Stimulated activated naive B cell treated with anti-CD40 and anti-IgM and Interleukin-4, amounts not matched to agents 10 μg/mL and 1 μg/mL and 100 μg/mL, for 72 hours (primary cell): Measurements from ENCODE around the gene C4orf51.

Source experiments
- ATAC-seq, 2 donors: fragments of 150-1000 bp; cut with Tn5 transposase; replicated peaks; 2 replicates each; pipeline ENCODE4 v1.10.0; 2021; ENCODE audit warnings: moderate library complexity in 1 of 2
- DNase-seq: peaks from one replicate; pipeline ENCODE4 v3.0.0; 2021
- H3K27ac Mint-ChIP-seq: one replicate; pipeline ENCODE4 v1.8.0; 2022; ENCODE audit warnings: mild to moderate bottlenecking, mixed read lengths
- H3K27me3 Mint-ChIP-seq, 2 donors: one replicate each; pipeline ENCODE4 v1.8.0; 2022; ENCODE audit warnings: mixed read lengths in 2 of 2
- H3K36me3 Mint-ChIP-seq, 2 donors: one replicate each; pipeline ENCODE4 v1.8.0; 2022; ENCODE audit warnings: mixed read lengths in 2 of 2, mild to moderate bottlenecking in 1 of 2
- H3K4me1 Mint-ChIP-seq, 2 donors: one replicate each; pipeline ENCODE4 v1.8.0; 2022; ENCODE audit warnings: mixed read lengths in 2 of 2, mild to moderate bottlenecking in 1 of 2
- H3K4me3 Mint-ChIP-seq, 2 donors: one replicate each; pipeline ENCODE4 v1.8.0; 2022; ENCODE audit warnings: mild to moderate bottlenecking in 2 of 2, mixed read lengths in 2 of 2, moderate library complexity in 1 of 2
- H3K9me3 Mint-ChIP-seq, 2 donors: one replicate each; pipeline ENCODE4 v1.8.0; 2022; ENCODE audit warnings: mixed read lengths in 2 of 2, mild to moderate bottlenecking in 1 of 2

Gene C4orf51

GRCh38 chr4:145755802-145756201, 75.9 kb downstream of the C4orf51 start:
- Mint-ChIP-seq H3K4me1 (no peaks in the 10 kb centered on the region), H3K27ac (no peak overlapping the region), H3K9me3 (peaks cover 3 to 4% of the 10 kb centered on the region in 2 donors), H3K4me3 (no peak overlapping the region), H3K27me3 (peaks cover 11 to 13% of the 10 kb centered on the region in 2 donors), H3K36me3 (peaks cover 19 to 22% of the 10 kb centered on the region in 2 donors)
- ATAC-seq (no peak), DNase-seq (no peak)

GRCh38 chr4:145756244-145756643, 76.3 kb downstream of the C4orf51 start:
- Mint-ChIP-seq H3K4me1 (no peaks in the 10 kb centered on the region), H3K36me3 (peaks cover 23 to 26% of the 10 kb centered on the region in 2 donors), H3K27me3 (peaks cover 8 to 9% of the 10 kb centered on the region in 2 donors), H3K4me3 (no peak overlapping the region), H3K27ac (no peak overlapping the region), H3K9me3 (peaks cover 0 to 2% of the 10 kb centered on the region in 2 donors)
- no peak for ATAC-seq
- DNase-seq, result no peak

GRCh38 chr4:145757188-145757587, 77.2 kb downstream of the C4orf51 start:
- DNase-seq (no peak), ATAC-seq (no peak)
- H3K27me3 Mint-ChIP-seq, result peaks cover 0 to under 1% of the 10 kb centered on the region in 2 donors
- H3K9me3 Mint-ChIP-seq, result peaks cover 0 to 2% of the 10 kb centered on the region in 2 donors
- no peaks in the 10 kb centered on the region for H3K4me1 Mint-ChIP-seq
- peaks cover 25 to 35% of the 10 kb centered on the region in 2 donors for H3K36me3 Mint-ChIP-seq
- H3K27ac Mint-ChIP-seq, result no peak overlapping the region
- H3K4me3 Mint-ChIP-seq, result no peak overlapping the region

- Mint-ChIP-seq H3K27me3 (no peaks in the 10 kb centered on the region), H3K4me1 (no peaks in the 10 kb centered on the region), H3K4me3 (no peak overlapping the region), H3K36me3 (peaks cover 37 to 58% of the 10 kb centered on the region in 2 donors), H3K9me3 (peaks cover 0 to 2% of the 10 kb centered on the region in 2 donors), H3K27ac (no peak overlapping the region)
- ATAC-seq (no peak), DNase-seq (no peak)
These were observed 80.2 kb downstream of the C4orf51 start for GRCh38 chr4:145760176-145760575.

GRCh38 chr4:145760961-145761929, 81.3 kb downstream of the C4orf51 start:
- DNase-seq (no peak), ATAC-seq (no peak)
- Mint-ChIP-seq H3K36me3 (peaks cover 43 to 68% of the 10 kb centered on the region in 2 donors), H3K9me3 (peaks cover 0 to 2% of the 10 kb centered on the region in 2 donors), H3K27ac (no peak overlapping the region), H3K4me3 (no peak overlapping the region), H3K27me3 (no peaks in the 10 kb centered on the region), H3K4me1 (no peaks in the 10 kb centered on the region)

- no peak overlapping the region for H3K27ac Mint-ChIP-seq
- DNase-seq, result no peak
- H3K36me3 Mint-ChIP-seq, result peaks cover 55 to 83% of the 10 kb centered on the region in 2 donors
- no peak overlapping the region for H3K4me3 Mint-ChIP-seq
- no peaks in the 10 kb centered on the region for H3K27me3 Mint-ChIP-seq
- no peak for ATAC-seq
- no peaks in the 10 kb centered on the region for H3K4me1 Mint-ChIP-seq
- H3K9me3 Mint-ChIP-seq, result peaks cover 6% of the 10 kb centered on the region in 2 donors
These were observed 82.8 kb downstream of the C4orf51 start for GRCh38 chr4:145762719-145763118.

GRCh38 chr4:145763399-145763798, 83.5 kb downstream of the C4orf51 start:
- H3K9me3 Mint-ChIP-seq, result peaks cover 6% of the 10 kb centered on the region in 2 donors
- DNase-seq (no peak), ATAC-seq (no peak)
- H3K27me3 Mint-ChIP-seq, result no peaks in the 10 kb centered on the region
- no peaks in the 10 kb centered on the region for H3K4me1 Mint-ChIP-seq
- H3K27ac Mint-ChIP-seq, result no peak overlapping the region
- peaks cover 54 to 87% of the 10 kb centered on the region in 2 donors for H3K36me3 Mint-ChIP-seq
- no peak overlapping the region for H3K4me3 Mint-ChIP-seq

GRCh38 chr4:145766273-145766672, 86.3 kb downstream of the C4orf51 start:
- no peak for DNase-seq

GRCh38 chr4:145769450-145770037, 89.6 kb downstream of the C4orf51 start:
- no peak overlapping the region for H3K27ac Mint-ChIP-seq
- H3K4me3 Mint-ChIP-seq, result no peak overlapping the region
- peaks cover 38 to 64% of the 10 kb centered on the region in 2 donors for H3K36me3 Mint-ChIP-seq
- no peak for DNase-seq
- H3K9me3 Mint-ChIP-seq, result peaks cover 4 to 6% of the 10 kb centered on the region in 2 donors
- no peaks in the 10 kb centered on the region for H3K4me1 Mint-ChIP-seq
- no peak for ATAC-seq
- no peaks in the 10 kb centered on the region for H3K27me3 Mint-ChIP-seq

More at GRCh38 chr4:145766273-145766672, 86.3 kb downstream of the C4orf51 start:
- no peaks in the 10 kb centered on the region for H3K27me3 Mint-ChIP-seq
- peaks cover 4 to 6% of the 10 kb centered on the region in 2 donors for H3K9me3 Mint-ChIP-seq
- H3K4me1 Mint-ChIP-seq, result no peaks in the 10 kb centered on the region
- peaks cover 35 to 69% of the 10 kb centered on the region in 2 donors for H3K36me3 Mint-ChIP-seq
- no peak overlapping the region for H3K4me3 Mint-ChIP-seq
- no peak overlapping the region for H3K27ac Mint-ChIP-seq
- ATAC-seq, result no peak

GRCh38 chr4:145770124-145770523, 90.2 kb downstream of the C4orf51 start:
- no peaks in the 10 kb centered on the region for H3K4me1 Mint-ChIP-seq
- H3K9me3 Mint-ChIP-seq, result peaks cover 4 to 6% of the 10 kb centered on the region in 2 donors
- ATAC-seq (no peak), DNase-seq (no peak)
- H3K36me3 Mint-ChIP-seq, result peaks cover 32 to 59% of the 10 kb centered on the region in 2 donors
- H3K4me3 Mint-ChIP-seq, result no peak overlapping the region
- H3K27ac Mint-ChIP-seq, result no peak overlapping the region
- no peaks in the 10 kb centered on the region for H3K27me3 Mint-ChIP-seq

GRCh38 chr4:145772347-145772746, 92.4 kb downstream of the C4orf51 start:
- Mint-ChIP-seq H3K4me1 (no peaks in the 10 kb centered on the region), H3K27me3 (no peaks in the 10 kb centered on the region), H3K36me3 (peaks cover 23 to 44% of the 10 kb centered on the region in 2 donors), H3K27ac (no peak overlapping the region), H3K4me3 (no peak overlapping the region), H3K9me3 (peaks cover 1 to 4% of the 10 kb centered on the region in 2 donors)
- DNase-seq (no peak), ATAC-seq (no peak)

- Mint-ChIP-seq H3K4me1 (no peaks in the 10 kb centered on the region), H3K9me3 (no peaks in the 10 kb centered on the region), H3K27ac (no peak overlapping the region), H3K36me3 (peaks cover 23 to 40% of the 10 kb centered on the region in 2 donors), H3K4me3 (no peak overlapping the region), H3K27me3 (no peaks in the 10 kb centered on the region)
- no peak for ATAC-seq
- DNase-seq, result no peak
These were observed 93.8 kb downstream of the C4orf51 start for GRCh38 chr4:145773581-145774234.

GRCh38 chr4:145774473-145774872, 94.5 kb downstream of the C4orf51 start:
- no peak for ATAC-seq
- Mint-ChIP-seq H3K27ac (no peak overlapping the region), H3K4me3 (no peak overlapping the region), H3K4me1 (no peaks in the 10 kb centered on the region), H3K36me3 (peaks cover 29 to 43% of the 10 kb centered on the region in 2 donors), H3K27me3 (no peaks in the 10 kb centered on the region), H3K9me3 (no peaks in the 10 kb centered on the region)
- no peak for DNase-seq

- Mint-ChIP-seq H3K4me1 (no peaks in the 10 kb centered on the region), H3K9me3 (no peaks in the 10 kb centered on the region), H3K4me3 (no peak overlapping the region), H3K27ac (no peak overlapping the region), H3K36me3 (peaks cover 29 to 41% of the 10 kb centered on the region in 2 donors), H3K27me3 (no peaks in the 10 kb centered on the region)
- ATAC-seq (no peak), DNase-seq (no peak)
These were observed 95.5 kb downstream of the C4orf51 start for GRCh38 chr4:145775406-145775805.
